OCI-LY7 (cell line): ENCODE data around the gene PFDN6.

Source experiments
- CTCF ChIP-seq: fragments of 200-600 bp; sonication (generic); conservative IDR thresholded peaks from 2 replicates; pipeline ENCODE4 v1.5.1; 2014; ENCODE audit warnings: mild to moderate bottlenecking, antibody characterized with exemption, low read length, moderate library complexity, mixed read lengths
- EZH2phosphoT487 ChIP-seq: fragments of 200-600 bp; sonication (generic); IDR thresholded peaks from 2 replicates; pipeline ENCODE4 v1.6.1; 2018; ENCODE audit warnings: low read depth, borderline replicate concordance, mild to moderate bottlenecking, mixed run types, antibody characterized with exemption, low read length, moderate library complexity, mixed read lengths

GRCh38 chr6:33288141-33288920, 1.1 kb upstream of the PFDN6 start:
- TF ChIP-seq CTCF: no peak
- no peak for TF ChIP-seq EZH2phosphoT487
